OCI-LY7 (cell line): ENCODE measurements around the gene ATG10. TPM values are rescaled to one million over a fixed set of nuclear protein-coding genes. Genes with fewer than 3 reads are reported as not detected.

Source experiments
- BruUV-seq: library from RNA; stranded (reverse); fragments of 400-500 nt; replicated peaks from 2 replicates; lab custom pipeline; 2021; lab: Mats Ljungman, UMichigan
- CTCF ChIA-PET: fragments of 300-600 bp; sonication (Branson Sonifier 250); formaldehyde crosslinking; loops from one replicate; lab custom pipeline; 2022; ENCODE audit warnings: antibody characterized with exemption; ENCODE audit not compliant: unreplicated experiment; lab: Charles Lee
- POLR2A ChIA-PET: fragments of 300-600 bp; sonication (Branson Sonifier 250); formaldehyde crosslinking; loops from one replicate; lab custom pipeline; 2022; ENCODE audit warnings: antibody characterized with exemption; lab: Charles Lee
- DNase-seq: peaks from one replicate; pipeline ENCODE4 v3.0.0-alpha.2; 2015; ENCODE audit warnings: low spot score
- H2AFZ ChIP-seq: fragments of 200-600 bp; sonication (generic), shearing (Covaris generic); 2 replicates; pipeline ENCODE4 v1.6.1; 2014; ENCODE audit warnings: mild to moderate bottlenecking, antibody characterized with exemption, low read length, moderate library complexity
- H3K27ac ChIP-seq: fragments of 200-600 bp; sonication (generic); 2 replicates; pipeline ENCODE4 v1.5.1; 2014; ENCODE audit warnings: mixed run types, low read depth, mild to moderate bottlenecking, moderate library complexity, low read length, inconsistent platforms; ENCODE audit not compliant: poor library complexity, severe bottlenecking
- H3K36me3 ChIP-seq: fragments of 200-600 bp; sonication (generic); 2 replicates; pipeline ENCODE4 v1.6.1; 2014; ENCODE audit warnings: mild to moderate bottlenecking, antibody characterized with exemption, low read length, moderate library complexity, mixed read lengths; ENCODE audit not compliant: insufficient read depth
- H3K4me1 ChIP-seq: fragments of 200-600 bp; sonication (generic); 2 replicates; pipeline ENCODE4 v1.5.1; 2014; ENCODE audit warnings: mild to moderate bottlenecking, low read length; ENCODE audit not compliant: insufficient read depth, poor library complexity, severe bottlenecking
- H3K4me2 ChIP-seq: fragments of 200-600 bp; sonication (generic); 2 replicates; pipeline ENCODE4 v1.6.1; 2014; ENCODE audit warnings: mild to moderate bottlenecking, low read length
- H3K4me3 ChIP-seq: fragments of 200-600 bp; sonication (generic); 2 replicates; pipeline ENCODE4 v1.5.1; 2014; ENCODE audit warnings: mild to moderate bottlenecking, low read depth, low read length; ENCODE audit not compliant: poor library complexity, severe bottlenecking
- H3K79me2 ChIP-seq: fragments of 200-600 bp; sonication (generic); 2 replicates; pipeline ENCODE4 v1.6.1; 2016; ENCODE audit warnings: low read depth, mild to moderate bottlenecking, low read length, moderate library complexity, mixed read lengths; ENCODE audit not compliant: insufficient read depth
- H3K9me2 ChIP-seq: fragments of 200-600 bp; sonication (generic); 2 replicates; pipeline ENCODE4 v1.6.1; 2016; ENCODE audit warnings: mild to moderate bottlenecking, low read length, mixed read lengths; ENCODE audit not compliant: insufficient read depth
- H3K9me3 ChIP-seq: fragments of 200-600 bp; sonication (generic); 2 replicates; pipeline ENCODE4 v1.6.1; 2014; ENCODE audit warnings: mild to moderate bottlenecking, mixed run types, low read length, mixed read lengths
- H4K20me1 ChIP-seq: fragments of 200-600 bp; sonication (generic); 2 replicates; pipeline ENCODE4 v1.6.1; 2014; ENCODE audit warnings: mild to moderate bottlenecking, antibody characterized with exemption, low read length, moderate library complexity, mixed read lengths; ENCODE audit not compliant: insufficient read depth
- EZH2phosphoT487 ChIP-seq: fragments of 200-600 bp; sonication (generic); IDR thresholded peaks from 2 replicates; pipeline ENCODE4 v1.6.1; 2018; ENCODE audit warnings: low read depth, borderline replicate concordance, mild to moderate bottlenecking, mixed run types, antibody characterized with exemption, low read length, moderate library complexity, mixed read lengths
- intact Hi-C: fragments of 100-400 bp; cut with micrococcal nuclease; formaldehyde crosslinking; loops from one replicate; pipeline ENCODE4 v1.10.0; 2022; ENCODE audit not compliant: unreplicated experiment
- total RNA-seq, 2 experiments: library from RNA; depleted of rRNA in 1 of 2; stranded (reverse); fragments of >200 nt in 1 of 2; shearing (Covaris generic) in 1 of 2; gene quantifications; 2 replicates each; pipeline ENCODE4 v1.2.3, GENCODE V29; 2014 to 2022
- TF ChIP-seq, protein P1 (sequence below): fragments of 200-600 bp; sonication (generic); conservative IDR thresholded peaks from 2 replicates; pipeline ENCODE4 v1.5.1; 2014; ENCODE audit warnings: mild to moderate bottlenecking, antibody characterized with exemption, low read length, moderate library complexity, mixed read lengths

The ATG10 gene
- total RNA-seq, 2 experiments from 2014 or later, result 5.4 to 14.8 TPM

DNA sequence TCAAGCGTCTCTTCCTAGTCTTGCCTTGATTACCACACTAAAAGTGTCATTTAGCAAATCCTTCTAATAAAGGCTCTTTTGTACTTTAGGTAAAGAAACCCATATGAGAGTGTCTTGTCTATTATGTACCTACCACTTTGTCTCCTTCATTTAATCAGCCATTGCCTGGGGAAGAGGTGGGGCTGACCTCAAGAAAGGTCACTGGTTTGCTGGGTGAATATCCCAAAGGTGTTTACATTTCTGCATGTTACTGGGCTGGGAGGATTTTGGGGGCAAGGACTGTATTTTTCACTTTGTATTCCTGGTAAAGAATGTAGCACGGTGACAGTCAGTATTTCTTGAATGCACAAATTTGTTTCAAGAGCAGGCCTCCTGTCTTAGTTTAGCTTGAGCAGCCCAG, 318.2 kb downstream of the ATG10 start:
- Histone ChIP-seq H3K4me1 (no peaks in the 10 kb centered on the region), H3K79me2 (no peaks in the 10 kb centered on the region), H2AFZ (no peak overlapping the region), H3K9me3 (no peaks in the 10 kb centered on the region), H4K20me1 (no peaks in the 10 kb centered on the region), H3K4me3 (no peak overlapping the region), H3K4me2 (no peak overlapping the region), H3K27ac (no peak overlapping the region), H3K9me2 (no peaks in the 10 kb centered on the region), H3K36me3 (no peaks in the 10 kb centered on the region)
- ChIA-PET POLR2A (interaction anchor here (0.6 to 2.8 kb wide), 2 partner anchors 11 to 1097 kb away, joined by 3 to 9 read pairs; partner anchors contain the start of gene RPS23), CTCF (no interaction called here)
- no peak for DNase-seq
- no TSS peak for BruUV-seq
- no peak for TF ChIP-seq EZH2phosphoT487
- intact Hi-C loops, result no loop called here

DNA sequence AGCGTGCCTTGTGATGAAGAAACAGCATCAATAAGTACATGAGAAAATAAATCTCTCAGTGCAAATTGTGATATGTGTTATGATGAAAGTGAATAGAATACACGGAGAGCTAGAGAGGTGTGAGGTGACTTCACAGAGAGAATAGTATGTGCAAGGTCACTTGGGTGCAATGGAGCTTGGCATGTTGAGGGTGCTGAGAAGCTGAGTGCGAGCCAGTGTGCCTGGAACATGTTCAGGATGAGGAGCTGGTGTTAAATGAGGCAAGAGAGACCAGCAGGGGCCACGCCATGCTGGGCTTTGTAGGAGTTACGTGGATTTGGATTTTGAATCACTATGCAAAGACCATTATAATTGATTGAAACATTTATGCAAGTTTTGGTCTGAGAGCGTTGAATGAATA, 319.1 kb downstream of the ATG10 start:
- no peaks in the 10 kb centered on the region for H3K9me2 ChIP-seq
- H3K4me1 ChIP-seq, result no peaks in the 10 kb centered on the region
- no peak overlapping the region for H3K4me2 ChIP-seq
- H3K79me2 ChIP-seq, result no peaks in the 10 kb centered on the region
- intact Hi-C loops, result no loop called here
- no peak overlapping the region for H3K4me3 ChIP-seq
- H3K36me3 ChIP-seq, result no peaks in the 10 kb centered on the region
- BruUV-seq, result no TSS peak
- no peak for TF ChIP-seq EZH2phosphoT487
- TF ChIP-seq, protein P1, sequence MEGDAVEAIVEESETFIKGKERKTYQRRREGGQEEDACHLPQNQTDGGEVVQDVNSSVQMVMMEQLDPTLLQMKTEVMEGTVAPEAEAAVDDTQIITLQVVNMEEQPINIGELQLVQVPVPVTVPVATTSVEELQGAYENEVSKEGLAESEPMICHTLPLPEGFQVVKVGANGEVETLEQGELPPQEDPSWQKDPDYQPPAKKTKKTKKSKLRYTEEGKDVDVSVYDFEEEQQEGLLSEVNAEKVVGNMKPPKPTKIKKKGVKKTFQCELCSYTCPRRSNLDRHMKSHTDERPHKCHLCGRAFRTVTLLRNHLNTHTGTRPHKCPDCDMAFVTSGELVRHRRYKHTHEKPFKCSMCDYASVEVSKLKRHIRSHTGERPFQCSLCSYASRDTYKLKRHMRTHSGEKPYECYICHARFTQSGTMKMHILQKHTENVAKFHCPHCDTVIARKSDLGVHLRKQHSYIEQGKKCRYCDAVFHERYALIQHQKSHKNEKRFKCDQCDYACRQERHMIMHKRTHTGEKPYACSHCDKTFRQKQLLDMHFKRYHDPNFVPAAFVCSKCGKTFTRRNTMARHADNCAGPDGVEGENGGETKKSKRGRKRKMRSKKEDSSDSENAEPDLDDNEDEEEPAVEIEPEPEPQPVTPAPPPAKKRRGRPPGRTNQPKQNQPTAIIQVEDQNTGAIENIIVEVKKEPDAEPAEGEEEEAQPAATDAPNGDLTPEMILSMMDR, result no peak
- ChIA-PET CTCF (no interaction called here), POLR2A (interaction anchor here (1.6 kb wide), 1 partner anchor 12 kb away, joined by 6 read pairs; the partner anchor contains the start of gene RPS23)
- no peaks in the 10 kb centered on the region for H4K20me1 ChIP-seq
- H3K27ac ChIP-seq, result no peak overlapping the region
- H3K9me3 ChIP-seq, result no peaks in the 10 kb centered on the region
- H2AFZ ChIP-seq, result no peak overlapping the region
- no peak for DNase-seq

DNA sequence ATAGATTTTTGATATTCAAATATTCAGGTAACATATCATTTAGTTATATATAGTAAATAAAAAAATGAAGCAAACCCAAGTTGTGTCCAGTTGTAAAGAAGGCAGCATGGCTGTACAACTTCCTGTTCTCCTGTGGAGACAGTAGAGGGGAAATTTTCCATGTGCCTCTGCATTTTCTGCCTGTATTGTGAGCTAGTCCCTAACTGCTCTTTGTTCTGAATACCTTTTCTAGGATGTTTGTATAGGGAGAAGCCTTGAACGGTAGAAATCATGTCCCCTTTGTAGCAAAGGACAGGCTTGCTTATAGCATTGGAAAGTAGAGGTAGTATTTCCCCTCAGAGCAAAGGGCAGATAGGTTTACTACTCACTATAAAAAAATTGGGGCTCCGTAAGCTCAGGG, 319.6 kb downstream of the ATG10 start:
- no peaks in the 10 kb centered on the region for H4K20me1 ChIP-seq
- H3K9me3 ChIP-seq, result no peaks in the 10 kb centered on the region
- H3K36me3 ChIP-seq, result no peaks in the 10 kb centered on the region
- POLR2A ChIA-PET, result interaction anchor here (0.6 to 1.6 kb wide), 3 partner anchors 8 to 100 kb away, joined by 3 to 6 read pairs (median 5); partner anchors contain the start of gene RPS23
- no peak overlapping the region for H2AFZ ChIP-seq
- H3K79me2 ChIP-seq, result no peaks in the 10 kb centered on the region
- no peaks in the 10 kb centered on the region for H3K9me2 ChIP-seq
- BruUV-seq, result no TSS peak
- CTCF ChIA-PET, result no interaction called here
- no peak for TF ChIP-seq EZH2phosphoT487
- TF ChIP-seq, protein P1, result no peak
- H3K4me1 ChIP-seq, result no peaks in the 10 kb centered on the region
- H3K4me2 ChIP-seq, result no peak overlapping the region
- intact Hi-C loops, result no loop called here
- no peak overlapping the region for H3K27ac ChIP-seq
- H3K4me3 ChIP-seq, result no peak overlapping the region
- no peak for DNase-seq
